HepG2 (cell line): ENCODE data around the gene FLAD1. TPM values are rescaled to one million over a fixed set of nuclear protein-coding genes. Genes with fewer than 3 reads are reported as not detected.

ENCODE experiments used
- BRD4 ChIP-seq: sonication (generic); formaldehyde crosslinking; IDR thresholded peaks from 2 replicates; pipeline ENCODE4 v1.4.0; 2020; ENCODE audit warnings: missing genetic modification reagents
- ETV5 ChIP-seq: IDR thresholded peaks from 2 replicates; pipeline ENCODE4 v1.6.1; 2018; ENCODE audit warnings: missing biosample characterization, missing genetic modification reagents, inconsistent platforms, borderline replicate concordance
- IKZF4 ChIP-seq: sonication (generic); formaldehyde crosslinking; IDR thresholded peaks from 2 replicates; pipeline ENCODE4 v1.5.1; 2020; ENCODE audit warnings: borderline replicate concordance, mild to moderate bottlenecking, low read depth, missing genetic modification reagents; ENCODE audit errors: not compliant biosample characterization
- MED1 ChIP-seq: sonication (generic); formaldehyde crosslinking; IDR thresholded peaks from 2 replicates; pipeline ENCODE4 v1.4.0; 2020; ENCODE audit warnings: missing genetic modification reagents
- MIXL1 ChIP-seq: IDR thresholded peaks from 2 replicates; pipeline ENCODE4 v1.6.1; 2016
- POLR2G ChIP-seq: fragments of 200-400 bp; formaldehyde crosslinking; IDR thresholded peaks from 2 replicates; pipeline ENCODE4 v1.6.1; 2018; ENCODE audit warnings: mild to moderate bottlenecking, low read depth, low read length, moderate library complexity
- ZFP36L1 ChIP-seq: sonication (generic); formaldehyde crosslinking; IDR thresholded peaks from 2 replicates; pipeline ENCODE4 v1.8.0; 2022; ENCODE audit warnings: mild to moderate bottlenecking, missing genetic modification reagents, moderate library complexity
- ZNF101 ChIP-seq: sonication (generic); formaldehyde crosslinking; IDR thresholded peaks from 2 replicates; pipeline ENCODE4 v1.4.0; 2020; ENCODE audit warnings: mild to moderate bottlenecking, low read depth, missing genetic modification reagents, borderline replicate concordance
- ZNF205 ChIP-seq: IDR thresholded peaks from 2 replicates; pipeline ENCODE4 v1.6.1; 2018; ENCODE audit warnings: missing biosample characterization, missing genetic modification reagents
- ZNF207 ChIP-seq: fragments of 450-650 bp; IDR thresholded peaks from 2 replicates; pipeline ENCODE4 v1.6.1; 2016; ENCODE audit warnings: antibody characterized with exemption, borderline replicate concordance
- ZNF260 ChIP-seq: sonication (generic); formaldehyde crosslinking; IDR thresholded peaks from 2 replicates; pipeline ENCODE4 v1.4.0; 2020; ENCODE audit warnings: missing genetic modification reagents, low read depth, mild to moderate bottlenecking, borderline replicate concordance
- ZNF776 ChIP-seq: sonication (generic); formaldehyde crosslinking; IDR thresholded peaks from 2 replicates; pipeline ENCODE4 v1.4.0; 2020; ENCODE audit warnings: mild to moderate bottlenecking, missing genetic modification reagents
- polyA plus RNA-seq, 8 experiments: library from polyadenylated mRNA; depleted of rRNA in 3 of 8; stranded (reverse) in 7 of 8; unstranded in 1 of 8; fragments of >200 nt; fragmentation: Illumina TruSeq in 4 of 8; extraction: Trizol in 4 of 8; gene quantifications; 2 replicates each; pipeline versions ENCODE4 v1.2.1 to v1.2.3, GENCODE V29; 2011 to 2016; ENCODE audit warnings: low read depth in 4 of 8, missing spikeins in 1 of 8, mixed read lengths in 1 of 8; ENCODE audit not compliant: insufficient read depth in 1 of 8
- total RNA-seq, 5 experiments: library from RNA; depleted of rRNA; stranded (reverse); fragments of >200 nt; fragmentation: Illumina TruSeq; extraction: Trizol; gene quantifications; 2 replicates each; pipeline ENCODE4 v1.2.3, GENCODE V29; 2016; ENCODE audit warnings: low read depth in 1 of 5
- TF ChIP-seq, protein P1 (sequence below): sonication (generic); formaldehyde crosslinking; conservative IDR thresholded peaks from 2 replicates; pipeline ENCODE4 v1.4.0; 2020; ENCODE audit warnings: mild to moderate bottlenecking, missing genetic modification reagents, moderate library complexity
- TF ChIP-seq, protein P2 (sequence below): sonication (generic); formaldehyde crosslinking; IDR thresholded peaks from 2 replicates; pipeline ENCODE4 v1.4.0; 2020; ENCODE audit warnings: mild to moderate bottlenecking, missing genetic modification reagents
- TF ChIP-seq, protein P3 (sequence below): IDR thresholded peaks from 2 replicates; pipeline ENCODE4 v1.6.1; 2018; ENCODE audit warnings: missing genetic modification reagents, mild to moderate bottlenecking, missing compliant biosample characterization
- TF ChIP-seq, protein P4 (sequence below): sonication (generic); formaldehyde crosslinking; conservative IDR thresholded peaks from 2 replicates; pipeline ENCODE4 v1.5.0; 2020; ENCODE audit warnings: missing genetic modification reagents
- TF ChIP-seq, protein P5 (sequence below): conservative IDR thresholded peaks from 2 replicates; pipeline ENCODE4 v1.6.1; 2018; ENCODE audit warnings: missing genetic modification reagents
- TF ChIP-seq, protein P6 (sequence below): sonication (generic); formaldehyde crosslinking; conservative IDR thresholded peaks from 2 replicates; pipeline ENCODE4 v1.8.0; 2022; ENCODE audit warnings: low read depth, missing genetic modification reagents

Gene FLAD1
- total and polyA plus RNA-seq, 2 of the 13 experiments (the other 11 are each of a cell fraction or from before 2014, with no cell fraction given) = 25.9 to 32.8 TPM

DNA sequence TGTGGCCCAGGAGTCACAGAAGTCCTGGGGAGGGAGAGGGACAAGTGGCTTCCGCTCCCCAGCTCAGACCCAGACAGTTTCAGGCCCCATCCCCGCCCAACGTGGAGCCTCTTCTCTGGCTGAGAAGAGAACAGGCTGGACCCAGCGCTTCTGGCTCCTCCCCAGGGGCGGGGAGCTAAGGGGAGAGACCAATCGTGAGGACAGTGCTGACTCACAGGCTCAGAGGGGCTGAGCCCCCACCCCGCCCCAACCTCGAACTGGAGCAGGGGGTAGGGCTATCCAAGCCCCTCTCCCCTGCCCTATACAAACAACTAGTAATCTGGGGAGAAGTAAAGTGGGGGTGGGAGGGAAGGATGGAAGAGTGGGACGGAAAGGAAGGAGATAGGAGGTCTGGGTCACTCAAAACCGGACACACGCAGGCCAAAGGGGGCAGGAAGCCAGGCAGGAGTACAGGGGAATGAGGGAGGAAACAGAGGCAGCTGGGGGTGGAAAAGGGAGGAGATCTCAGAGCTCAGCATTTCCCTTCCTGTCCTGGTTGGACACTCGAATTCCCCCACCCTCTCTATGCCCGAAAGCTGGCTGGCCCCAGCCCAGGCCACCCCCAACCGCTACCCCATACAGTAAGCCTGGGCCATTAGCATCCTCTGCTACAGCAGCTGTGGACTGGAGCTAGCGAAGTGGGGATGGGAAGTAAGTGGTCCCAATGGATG lies 12.4 kb upstream of the FLAD1 start, which contains the start of gene SHC1 (continued):
- TF ChIP-seq IKZF4 (CRISPR knock-in tag) = no peak
- no peak for TF ChIP-seq ZNF776 (CRISPR knock-in tag)
- TF ChIP-seq, protein P1, sequence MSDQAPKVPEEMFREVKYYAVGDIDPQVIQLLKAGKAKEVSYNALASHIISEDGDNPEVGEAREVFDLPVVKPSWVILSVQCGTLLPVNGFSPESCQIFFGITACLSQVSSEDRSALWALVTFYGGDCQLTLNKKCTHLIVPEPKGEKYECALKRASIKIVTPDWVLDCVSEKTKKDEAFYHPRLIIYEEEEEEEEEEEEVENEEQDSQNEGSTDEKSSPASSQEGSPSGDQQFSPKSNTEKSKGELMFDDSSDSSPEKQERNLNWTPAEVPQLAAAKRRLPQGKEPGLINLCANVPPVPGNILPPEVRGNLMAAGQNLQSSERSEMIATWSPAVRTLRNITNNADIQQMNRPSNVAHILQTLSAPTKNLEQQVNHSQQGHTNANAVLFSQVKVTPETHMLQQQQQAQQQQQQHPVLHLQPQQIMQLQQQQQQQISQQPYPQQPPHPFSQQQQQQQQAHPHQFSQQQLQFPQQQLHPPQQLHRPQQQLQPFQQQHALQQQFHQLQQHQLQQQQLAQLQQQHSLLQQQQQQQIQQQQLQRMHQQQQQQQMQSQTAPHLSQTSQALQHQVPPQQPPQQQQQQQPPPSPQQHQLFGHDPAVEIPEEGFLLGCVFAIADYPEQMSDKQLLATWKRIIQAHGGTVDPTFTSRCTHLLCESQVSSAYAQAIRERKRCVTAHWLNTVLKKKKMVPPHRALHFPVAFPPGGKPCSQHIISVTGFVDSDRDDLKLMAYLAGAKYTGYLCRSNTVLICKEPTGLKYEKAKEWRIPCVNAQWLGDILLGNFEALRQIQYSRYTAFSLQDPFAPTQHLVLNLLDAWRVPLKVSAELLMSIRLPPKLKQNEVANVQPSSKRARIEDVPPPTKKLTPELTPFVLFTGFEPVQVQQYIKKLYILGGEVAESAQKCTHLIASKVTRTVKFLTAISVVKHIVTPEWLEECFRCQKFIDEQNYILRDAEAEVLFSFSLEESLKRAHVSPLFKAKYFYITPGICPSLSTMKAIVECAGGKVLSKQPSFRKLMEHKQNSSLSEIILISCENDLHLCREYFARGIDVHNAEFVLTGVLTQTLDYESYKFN (CRISPR knock-in tag) = peak; percentile 24; the same call in 1 of the 2 replicates
- no peak for TF ChIP-seq ZFP36L1
- TF ChIP-seq, protein P2, sequence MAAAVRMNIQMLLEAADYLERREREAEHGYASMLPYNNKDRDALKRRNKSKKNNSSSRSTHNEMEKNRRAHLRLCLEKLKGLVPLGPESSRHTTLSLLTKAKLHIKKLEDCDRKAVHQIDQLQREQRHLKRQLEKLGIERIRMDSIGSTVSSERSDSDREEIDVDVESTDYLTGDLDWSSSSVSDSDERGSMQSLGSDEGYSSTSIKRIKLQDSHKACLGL (CRISPR knock-in tag) = no peak
- TF ChIP-seq MED1 (CRISPR knock-in tag) = peak; percentile 37; the same call in 1 of the 2 replicates
- TF ChIP-seq ZNF260 (CRISPR knock-in tag) = no peak
- TF ChIP-seq, protein P3, sequence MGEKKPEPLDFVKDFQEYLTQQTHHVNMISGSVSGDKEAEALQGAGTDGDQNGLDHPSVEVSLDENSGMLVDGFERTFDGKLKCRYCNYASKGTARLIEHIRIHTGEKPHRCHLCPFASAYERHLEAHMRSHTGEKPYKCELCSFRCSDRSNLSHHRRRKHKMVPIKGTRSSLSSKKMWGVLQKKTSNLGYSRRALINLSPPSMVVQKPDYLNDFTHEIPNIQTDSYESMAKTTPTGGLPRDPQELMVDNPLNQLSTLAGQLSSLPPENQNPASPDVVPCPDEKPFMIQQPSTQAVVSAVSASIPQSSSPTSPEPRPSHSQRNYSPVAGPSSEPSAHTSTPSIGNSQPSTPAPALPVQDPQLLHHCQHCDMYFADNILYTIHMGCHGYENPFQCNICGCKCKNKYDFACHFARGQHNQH (CRISPR knock-in tag) = peak; percentile 55; the same call in 1 of the 2 replicates
- TF ChIP-seq, protein P4, sequence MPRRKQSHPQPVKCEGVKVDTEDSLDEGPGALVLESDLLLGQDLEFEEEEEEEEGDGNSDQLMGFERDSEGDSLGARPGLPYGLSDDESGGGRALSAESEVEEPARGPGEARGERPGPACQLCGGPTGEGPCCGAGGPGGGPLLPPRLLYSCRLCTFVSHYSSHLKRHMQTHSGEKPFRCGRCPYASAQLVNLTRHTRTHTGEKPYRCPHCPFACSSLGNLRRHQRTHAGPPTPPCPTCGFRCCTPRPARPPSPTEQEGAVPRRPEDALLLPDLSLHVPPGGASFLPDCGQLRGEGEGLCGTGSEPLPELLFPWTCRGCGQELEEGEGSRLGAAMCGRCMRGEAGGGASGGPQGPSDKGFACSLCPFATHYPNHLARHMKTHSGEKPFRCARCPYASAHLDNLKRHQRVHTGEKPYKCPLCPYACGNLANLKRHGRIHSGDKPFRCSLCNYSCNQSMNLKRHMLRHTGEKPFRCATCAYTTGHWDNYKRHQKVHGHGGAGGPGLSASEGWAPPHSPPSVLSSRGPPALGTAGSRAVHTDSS (CRISPR knock-in tag) = no peak
- TF ChIP-seq ETV5 = peak; percentile 40; the same call in 1 of the 2 replicates
- TF ChIP-seq ZNF205 = no peak
- no peak for TF ChIP-seq MIXL1
- TF ChIP-seq BRD4 (CRISPR knock-in tag) = no peak
- TF ChIP-seq ZNF101 (CRISPR knock-in tag) = no peak
- TF ChIP-seq, protein P5, sequence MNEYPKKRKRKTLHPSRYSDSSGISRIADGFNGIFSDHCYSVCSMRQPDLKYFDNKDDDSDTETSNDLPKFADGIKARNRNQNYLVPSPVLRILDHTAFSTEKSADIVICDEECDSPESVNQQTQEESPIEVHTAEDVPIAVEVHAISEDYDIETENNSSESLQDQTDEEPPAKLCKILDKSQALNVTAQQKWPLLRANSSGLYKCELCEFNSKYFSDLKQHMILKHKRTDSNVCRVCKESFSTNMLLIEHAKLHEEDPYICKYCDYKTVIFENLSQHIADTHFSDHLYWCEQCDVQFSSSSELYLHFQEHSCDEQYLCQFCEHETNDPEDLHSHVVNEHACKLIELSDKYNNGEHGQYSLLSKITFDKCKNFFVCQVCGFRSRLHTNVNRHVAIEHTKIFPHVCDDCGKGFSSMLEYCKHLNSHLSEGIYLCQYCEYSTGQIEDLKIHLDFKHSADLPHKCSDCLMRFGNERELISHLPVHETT (CRISPR knock-in tag) = no peak
- TF ChIP-seq, protein P6, sequence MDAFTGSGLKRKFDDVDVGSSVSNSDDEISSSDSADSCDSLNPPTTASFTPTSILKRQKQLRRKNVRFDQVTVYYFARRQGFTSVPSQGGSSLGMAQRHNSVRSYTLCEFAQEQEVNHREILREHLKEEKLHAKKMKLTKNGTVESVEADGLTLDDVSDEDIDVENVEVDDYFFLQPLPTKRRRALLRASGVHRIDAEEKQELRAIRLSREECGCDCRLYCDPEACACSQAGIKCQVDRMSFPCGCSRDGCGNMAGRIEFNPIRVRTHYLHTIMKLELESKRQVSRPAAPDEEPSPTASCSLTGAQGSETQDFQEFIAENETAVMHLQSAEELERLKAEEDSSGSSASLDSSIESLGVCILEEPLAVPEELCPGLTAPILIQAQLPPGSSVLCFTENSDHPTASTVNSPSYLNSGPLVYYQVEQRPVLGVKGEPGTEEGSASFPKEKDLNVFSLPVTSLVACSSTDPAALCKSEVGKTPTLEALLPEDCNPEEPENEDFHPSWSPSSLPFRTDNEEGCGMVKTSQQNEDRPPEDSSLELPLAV (CRISPR knock-in tag) = no peak
- peak; percentile 95 for TF ChIP-seq POLR2G
- no peak for TF ChIP-seq ZNF207
